ENCODE measurements around the gene RNASE11.

RNASE11 gene

DNA sequence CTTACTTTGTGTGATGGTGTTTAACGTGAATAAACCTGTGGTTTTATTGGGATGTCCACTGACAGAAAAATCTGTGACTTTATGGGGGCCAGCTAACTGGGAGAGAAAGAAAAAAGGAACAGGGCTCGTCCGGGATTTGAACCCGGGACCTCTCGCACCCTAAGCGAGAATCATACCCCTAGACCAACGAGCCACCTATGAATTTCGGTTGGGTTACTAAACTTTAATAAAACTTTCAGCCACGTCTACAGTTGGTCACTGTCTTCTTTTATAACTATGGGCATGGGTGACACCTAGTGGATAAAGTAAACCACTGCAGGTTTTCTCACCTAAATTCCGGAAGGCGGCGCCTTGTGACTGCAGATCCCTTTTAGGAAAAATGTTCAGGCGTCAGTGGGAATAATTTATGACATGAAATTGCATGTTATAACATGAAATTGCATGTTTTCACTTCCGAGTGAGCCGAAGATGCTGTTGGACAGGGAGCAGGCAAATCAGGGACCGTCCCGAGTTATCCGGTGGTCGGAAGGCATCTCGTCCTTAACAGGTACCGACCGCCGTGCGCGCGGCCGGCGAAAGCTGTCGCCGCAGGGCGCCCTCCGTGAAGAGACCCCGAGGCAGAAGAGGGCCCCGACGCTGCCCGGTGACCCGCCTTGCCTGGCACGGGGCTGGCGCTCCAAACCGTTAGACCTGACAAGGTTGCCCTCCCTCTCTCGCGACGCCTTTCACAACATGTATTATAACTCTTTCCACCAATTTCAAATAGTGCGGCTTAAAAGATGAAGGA is 21.6 kb upstream of the RNASE11 start:
- Histone ChIP-seq H3K27ac (ENCODE audit: low read length) (no peak overlapping the region), H3K79me2 (ENCODE audit: insufficient read depth, low read length) (no peaks in the 10 kb centered on the region), H2AFZ (ENCODE audit: low read depth, low read length) (peak overlapping the region; percentile 80), H3K9ac (ENCODE audit: low read depth, low read length) (peak overlapping the region; percentile 53), H3K4me1 (ENCODE audit: insufficient read depth, low read length) (peaks cover 57% of the 10 kb centered on the region), H4K20me1 (ENCODE audit: insufficient read depth, low read length) (no peaks in the 10 kb centered on the region), H3K4me2 (ENCODE audit: insufficient read depth, low read length) (peak overlapping the region; percentile 88), H3K9me3 (ENCODE audit: insufficient read depth, low read length, severe bottlenecking) (no peaks in the 10 kb centered on the region), H3K27me3 (ENCODE audit: insufficient read depth, low read length, poor library complexity) (peaks cover 11% of the 10 kb centered on the region), H3K36me3 (ENCODE audit: insufficient read depth, low read length) (no peaks in the 10 kb centered on the region), H3K4me3 (ENCODE audit: low read depth in 1 of 2, low read length in 2 of 2) (peak overlapping the region; percentile 25 to 65; a peak in 3 of 4 replicates)
- peak; percentile 15; the same call in 2 of the 3 replicates for ATAC-seq (ENCODE audit: insufficient read depth, low read depth)
- peak; percentile 73 for DNase-seq
- TF ChIP-seq, protein P1, sequence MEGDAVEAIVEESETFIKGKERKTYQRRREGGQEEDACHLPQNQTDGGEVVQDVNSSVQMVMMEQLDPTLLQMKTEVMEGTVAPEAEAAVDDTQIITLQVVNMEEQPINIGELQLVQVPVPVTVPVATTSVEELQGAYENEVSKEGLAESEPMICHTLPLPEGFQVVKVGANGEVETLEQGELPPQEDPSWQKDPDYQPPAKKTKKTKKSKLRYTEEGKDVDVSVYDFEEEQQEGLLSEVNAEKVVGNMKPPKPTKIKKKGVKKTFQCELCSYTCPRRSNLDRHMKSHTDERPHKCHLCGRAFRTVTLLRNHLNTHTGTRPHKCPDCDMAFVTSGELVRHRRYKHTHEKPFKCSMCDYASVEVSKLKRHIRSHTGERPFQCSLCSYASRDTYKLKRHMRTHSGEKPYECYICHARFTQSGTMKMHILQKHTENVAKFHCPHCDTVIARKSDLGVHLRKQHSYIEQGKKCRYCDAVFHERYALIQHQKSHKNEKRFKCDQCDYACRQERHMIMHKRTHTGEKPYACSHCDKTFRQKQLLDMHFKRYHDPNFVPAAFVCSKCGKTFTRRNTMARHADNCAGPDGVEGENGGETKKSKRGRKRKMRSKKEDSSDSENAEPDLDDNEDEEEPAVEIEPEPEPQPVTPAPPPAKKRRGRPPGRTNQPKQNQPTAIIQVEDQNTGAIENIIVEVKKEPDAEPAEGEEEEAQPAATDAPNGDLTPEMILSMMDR (IDR thresholded peaks at IDR 0.05; ENCODE audit: borderline replicate concordance, extremely low read depth, low read length, poor library complexity, severe bottlenecking) = peak; percentile 98
- TF ChIP-seq EZH2 (IDR thresholded peaks at IDR 0.05; ENCODE audit: borderline replicate concordance, low read depth, low read length, severe bottlenecking) = no peak

DNA sequence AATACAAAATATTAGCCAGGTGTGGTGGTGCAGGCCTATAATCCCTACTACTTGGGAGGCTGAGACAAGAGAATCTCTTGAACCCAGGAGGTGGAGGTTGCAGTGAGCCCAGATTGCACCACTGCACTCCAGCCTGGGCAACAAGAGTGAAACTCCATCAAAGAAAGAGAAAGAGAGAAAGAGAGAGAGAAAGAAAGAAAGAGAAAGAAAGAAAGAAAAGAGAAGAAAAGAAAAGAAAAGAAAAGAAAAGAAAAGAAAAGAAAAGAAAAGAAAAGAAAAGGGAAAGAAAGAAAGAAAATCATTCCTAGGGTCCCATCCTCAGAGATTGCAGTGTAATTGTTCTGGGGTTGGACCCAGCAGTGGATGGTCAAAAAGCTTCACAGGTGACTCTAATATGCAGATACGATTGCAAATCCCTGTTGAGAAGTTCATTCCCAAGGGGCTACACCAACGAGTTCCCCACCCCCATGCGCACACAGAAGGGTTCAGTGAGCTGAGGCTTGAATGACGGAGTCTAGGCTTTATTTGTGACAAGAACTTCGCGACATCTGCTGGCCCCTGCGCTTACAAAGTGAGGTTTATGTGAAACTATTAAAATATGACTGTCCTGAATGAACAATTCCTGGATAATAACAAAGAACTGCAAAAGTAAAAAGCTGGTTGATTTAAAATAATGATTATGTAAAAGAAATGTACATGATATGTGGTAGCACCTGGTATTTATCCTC is 20.7 kb upstream of the RNASE11 start:
- H4K20me1 ChIP-seq (ENCODE audit: insufficient read depth, low read length) = no peaks in the 10 kb centered on the region
- no peak for TF ChIP-seq EZH2 (IDR thresholded peaks at IDR 0.05; ENCODE audit: borderline replicate concordance, low read depth, low read length, severe bottlenecking)
- TF ChIP-seq, protein P1 (IDR thresholded peaks at IDR 0.05; ENCODE audit: borderline replicate concordance, extremely low read depth, low read length, poor library complexity, severe bottlenecking) = no peak
- ATAC-seq (ENCODE audit: insufficient read depth, low read depth) (no peak), DNase-seq (no peak)
- H3K27me3 ChIP-seq (ENCODE audit: insufficient read depth, low read length, poor library complexity) = peaks cover 11% of the 10 kb centered on the region
- H3K4me1 ChIP-seq (ENCODE audit: insufficient read depth, low read length) = peaks cover 49% of the 10 kb centered on the region
- H3K27ac ChIP-seq (ENCODE audit: low read length) = no peak overlapping the region
- H3K4me2 ChIP-seq (ENCODE audit: insufficient read depth, low read length) = 0 out of 2 replicates have a peak overlapping the region, but pooled peaks have one; percentile 88
- H3K9ac ChIP-seq (ENCODE audit: low read depth, low read length) = no peak overlapping the region; the same call in 1 of the 2 replicates
- H3K4me3 ChIP-seq (ENCODE audit: low read depth in 1 of 2, low read length in 2 of 2) = no peak overlapping the region
- H3K79me2 ChIP-seq (ENCODE audit: insufficient read depth, low read length) = no peaks in the 10 kb centered on the region
- H3K36me3 ChIP-seq (ENCODE audit: insufficient read depth, low read length) = no peaks in the 10 kb centered on the region
- H3K9me3 ChIP-seq (ENCODE audit: insufficient read depth, low read length, severe bottlenecking) = no peaks in the 10 kb centered on the region
- H2AFZ ChIP-seq (ENCODE audit: low read depth, low read length) = no peak overlapping the region

DNA sequence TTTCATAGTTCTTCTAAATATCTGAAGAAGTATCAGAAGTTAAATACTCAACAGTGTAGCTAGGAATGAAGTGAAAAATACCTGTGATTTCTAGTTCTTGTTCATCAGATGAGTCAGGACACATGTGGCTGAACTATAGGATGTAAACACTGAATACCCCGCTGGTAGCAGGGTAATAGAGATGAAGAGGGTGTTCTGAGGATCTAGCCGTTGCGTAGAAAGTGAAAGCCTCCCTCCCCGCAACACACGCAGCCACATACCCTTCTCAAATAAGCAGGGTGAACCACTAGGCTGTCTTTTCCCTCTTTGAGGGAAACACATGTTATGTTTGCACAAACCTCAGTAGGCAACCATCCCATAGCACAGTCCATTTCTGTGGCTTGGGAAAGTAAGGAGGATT is 19.8 kb upstream of the RNASE11 start:
- ATAC-seq (ENCODE audit: insufficient read depth, low read depth) (no peak), DNase-seq (no peak)
- Histone ChIP-seq H3K79me2 (ENCODE audit: insufficient read depth, low read length) (no peaks in the 10 kb centered on the region), H3K4me3 (ENCODE audit: low read depth in 1 of 2, low read length in 2 of 2) (no peak overlapping the region), H3K9me3 (ENCODE audit: insufficient read depth, low read length, severe bottlenecking) (no peaks in the 10 kb centered on the region), H3K36me3 (ENCODE audit: insufficient read depth, low read length) (no peaks in the 10 kb centered on the region), H4K20me1 (ENCODE audit: insufficient read depth, low read length) (no peaks in the 10 kb centered on the region), H3K4me1 (ENCODE audit: insufficient read depth, low read length) (peaks cover 39% of the 10 kb centered on the region), H3K27me3 (ENCODE audit: insufficient read depth, low read length, poor library complexity) (peaks cover 11% of the 10 kb centered on the region), H2AFZ (ENCODE audit: low read depth, low read length) (no peak overlapping the region), H3K9ac (ENCODE audit: low read depth, low read length) (no peak overlapping the region), H3K4me2 (ENCODE audit: insufficient read depth, low read length) (no peak overlapping the region), H3K27ac (ENCODE audit: low read length) (no peak overlapping the region)
- TF ChIP-seq EZH2 (IDR thresholded peaks at IDR 0.05; ENCODE audit: borderline replicate concordance, low read depth, low read length, severe bottlenecking) = no peak
- TF ChIP-seq, protein P1 (IDR thresholded peaks at IDR 0.05; ENCODE audit: borderline replicate concordance, extremely low read depth, low read length, poor library complexity, severe bottlenecking) = no peak
